ENCODE measurements around the gene NACC2.

DNA sequence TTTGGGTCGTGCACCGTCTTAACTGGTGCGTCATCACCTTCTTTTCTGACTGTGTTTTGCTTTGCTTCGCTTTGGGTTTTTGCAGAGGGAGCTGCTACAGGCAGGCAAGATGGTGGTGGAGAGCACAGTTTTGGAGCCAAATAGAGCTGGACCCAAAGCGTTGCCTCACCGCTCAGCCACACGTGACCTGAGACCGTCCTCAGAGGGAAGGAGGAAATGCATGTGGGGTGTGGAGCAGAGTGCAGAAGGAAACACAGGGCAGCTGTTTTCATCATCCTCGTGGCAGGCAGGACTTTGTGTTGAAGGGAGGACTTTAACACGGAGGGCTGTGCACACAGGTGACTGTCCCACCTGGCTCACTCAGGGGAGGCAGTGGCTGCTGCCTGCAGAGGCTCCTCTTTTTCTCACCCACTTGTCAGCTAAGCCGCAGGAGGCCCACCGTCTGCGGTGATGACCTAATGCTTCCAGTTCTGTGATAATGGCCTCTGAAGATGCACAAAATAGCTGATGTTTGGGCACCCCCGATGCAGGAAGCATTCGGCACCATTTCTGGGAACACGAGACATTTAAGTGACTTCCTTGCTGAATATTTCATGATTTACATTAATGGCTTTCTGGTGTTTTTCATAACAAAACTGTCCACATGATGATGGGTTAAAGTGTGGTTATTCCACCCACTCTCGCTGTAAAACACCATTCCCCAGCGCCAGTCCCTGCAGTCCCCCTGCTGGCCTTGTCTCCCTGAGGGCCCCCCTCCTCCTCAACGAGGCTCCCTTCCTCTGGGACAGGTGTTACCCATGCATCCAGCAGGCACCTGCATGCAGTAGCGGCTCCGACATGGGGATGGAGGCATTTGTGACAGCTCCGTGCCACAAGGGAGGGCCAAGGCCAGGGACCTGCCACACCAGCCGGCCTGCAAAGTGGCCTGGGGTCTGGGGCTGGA is 121.5 kb downstream of the NACC2 start:
- no peak for TF ChIP-seq GATAD2B (conservative IDR thresholded peaks at IDR 0.05; ENCODE audit: low read depth)
- no peak for TF ChIP-seq RAD21 (IDR thresholded peaks at IDR 0.05; ENCODE audit: insufficient read depth, low read depth, low read length)
- TF ChIP-seq JUND (IDR thresholded peaks at IDR 0.05; ENCODE audit: low read depth, low read length), result no peak
- no peak for TF ChIP-seq CREB1 (IDR thresholded peaks at IDR 0.05; ENCODE audit: low read depth)
- no peak for TF ChIP-seq BCLAF1 (IDR thresholded peaks at IDR 0.05)
- TF ChIP-seq REST (IDR thresholded peaks at IDR 0.05; ENCODE audit: low read depth, low read length), result no peak
- TF ChIP-seq EZH2 (IDR thresholded peaks at IDR 0.05; ENCODE audit: borderline replicate concordance, control insufficient read depth, low read depth, low read length), result no peak
- no peak for TF ChIP-seq SP1 (IDR thresholded peaks at IDR 0.05; ENCODE audit: low read depth, low read length)

Data from GM12878 (cell line).